Effector memory CD4-positive, alpha-beta T cell (primary cell): ENCODE results near the gene MGMT.
"Not testable (repeated sequence)": the region's sequence is repeated elsewhere in the genome, so short reads cannot be mapped to it uniquely, and the experiment has no call there.

ENCODE experiments used
- DNase-seq, 3 donors: peaks; one replicate each; pipeline ENCODE4 v3.0.0-alpha.2; 2020
- H3K27ac ChIP-seq: 2 replicates; pipeline ENCODE4 v1.7.0; 2013; ENCODE audit warnings: mild to moderate bottlenecking, low read length, moderate library complexity; ENCODE audit not compliant: insufficient read depth, poor library complexity, severe bottlenecking
- H3K27me3 ChIP-seq: replicated peaks from 2 replicates; pipeline ENCODE4 v1.7.0; 2013; ENCODE audit warnings: mild to moderate bottlenecking, low read length; ENCODE audit not compliant: insufficient read depth, control insufficient read depth, poor library complexity, severe bottlenecking
- H3K36me3 ChIP-seq: 2 replicates; pipeline ENCODE4 v1.7.0; 2013; ENCODE audit warnings: mild to moderate bottlenecking, low read length, moderate library complexity; ENCODE audit not compliant: control insufficient read depth, insufficient read depth
- H3K4me1 ChIP-seq: 2 replicates; pipeline ENCODE4 v1.7.0; 2013; ENCODE audit warnings: low read length, mild to moderate bottlenecking; ENCODE audit not compliant: control insufficient read depth, insufficient read depth, poor library complexity, severe bottlenecking
- H3K4me3 ChIP-seq: 2 replicates; pipeline ENCODE4 v1.7.0; 2013; ENCODE audit warnings: low read length, low read depth, mild to moderate bottlenecking; ENCODE audit not compliant: insufficient read depth, poor library complexity, severe bottlenecking
- H3K9me3 ChIP-seq: 2 replicates; pipeline ENCODE4 v1.7.0; 2013; ENCODE audit warnings: mild to moderate bottlenecking, low read length, moderate library complexity; ENCODE audit not compliant: control insufficient read depth
- total RNA-seq, 3 donors: gene quantifications; one replicate each; lab custom pipeline; 2026; lab: John Stamatoyannopoulos, UW

The MGMT gene
- total RNA-seq, result 11.0 to 14.7 (median 14.1) reads per million in 3 donors

GRCh38 chr10:129466703-129467358, at the start of gene MGMT:
Gene MGMT, plus strand, starts transcription at chr10:129467241.
- Histone ChIP-seq H3K27me3 (no peaks in the 10 kb centered on the region), H3K4me3 (peak within 1 kb of the TSS; percentile 87), H3K9me3 (no peaks in the 10 kb centered on the region), H3K36me3 (peaks cover 4% of the 10 kb centered on the region), H3K27ac (peak within 1 kb of the TSS; percentile 71), H3K4me1 (peaks cover 11% of the 10 kb centered on the region)
- DNase-seq, result peak; percentile 96 to 97 (median 97)

GRCh38 chr10:129417870-129418269, 49.2 kb upstream of the MGMT start:
- Histone ChIP-seq H3K27me3 (no peaks in the 10 kb centered on the region), H3K9me3 (no peaks in the 10 kb centered on the region), H3K36me3 (no peaks in the 10 kb centered on the region), H3K27ac (no peak overlapping the region), H3K4me1 (no peaks in the 10 kb centered on the region), H3K4me3 (no peak overlapping the region)
- DNase-seq, result no peak

DNA sequence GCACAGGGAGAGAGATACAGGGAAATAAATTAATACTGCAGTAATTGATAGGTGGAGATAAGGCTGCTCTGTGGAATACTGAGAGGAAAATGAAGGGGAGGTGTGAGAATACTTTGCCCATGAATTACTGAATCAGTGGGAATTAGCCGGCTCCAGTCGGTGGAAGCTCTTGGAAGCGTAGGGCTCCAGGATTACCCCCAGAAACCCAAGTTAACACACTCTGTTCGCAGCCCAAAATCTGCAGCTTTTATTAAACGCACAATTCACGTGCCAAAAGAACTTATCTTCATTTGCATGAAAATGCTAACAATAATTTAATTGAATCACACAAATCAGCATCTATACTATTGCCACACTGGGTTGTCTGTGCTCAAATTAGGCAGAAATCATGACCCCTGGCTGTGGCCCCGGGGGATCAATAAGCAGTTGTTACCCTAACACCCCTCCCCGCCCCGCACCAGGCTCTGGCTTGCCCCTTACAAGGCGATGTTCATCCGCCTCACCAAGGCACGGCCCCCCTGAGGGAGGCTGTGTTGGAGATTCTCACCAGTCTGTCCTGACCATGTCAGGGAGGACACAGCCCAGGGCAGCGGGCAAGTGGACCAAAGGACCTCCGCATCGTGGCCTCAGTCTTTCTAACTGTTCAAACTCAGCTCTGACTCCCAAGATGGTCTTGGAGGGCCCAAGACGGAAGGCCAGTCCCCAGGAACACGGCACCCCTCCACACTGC, 48.4 kb upstream of the MGMT start:
- no peak for DNase-seq
- Histone ChIP-seq H3K9me3 (no peaks in the 10 kb centered on the region), H3K4me3 (no peak overlapping the region), H3K4me1 (no peaks in the 10 kb centered on the region), H3K27me3 (no peaks in the 10 kb centered on the region), H3K36me3 (no peaks in the 10 kb centered on the region), H3K27ac (no peak overlapping the region)

DNA sequence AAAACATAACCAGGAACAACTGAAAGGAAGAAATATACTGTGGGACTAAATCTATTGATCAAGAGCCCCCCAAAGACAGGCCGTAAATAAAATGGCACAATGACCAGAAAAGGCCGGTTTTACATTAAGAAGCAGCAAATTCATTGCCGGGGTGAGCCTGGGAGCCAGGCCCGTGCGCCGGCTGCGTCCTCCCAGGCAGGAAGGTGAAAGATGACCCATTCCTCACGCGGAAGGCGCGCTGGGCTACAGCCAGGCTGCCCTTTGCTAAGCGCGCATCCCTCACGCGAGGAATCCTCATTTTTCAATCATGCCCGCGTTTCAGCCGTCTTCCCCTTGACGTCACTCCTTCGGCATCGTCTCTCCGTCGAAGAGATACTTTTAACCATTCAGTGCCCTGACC, 47.6 kb upstream of the MGMT start:
- no peak overlapping the region for H3K27ac ChIP-seq
- H3K27me3 ChIP-seq, result no peaks in the 10 kb centered on the region
- H3K4me3 ChIP-seq, result no peak overlapping the region

DNA sequence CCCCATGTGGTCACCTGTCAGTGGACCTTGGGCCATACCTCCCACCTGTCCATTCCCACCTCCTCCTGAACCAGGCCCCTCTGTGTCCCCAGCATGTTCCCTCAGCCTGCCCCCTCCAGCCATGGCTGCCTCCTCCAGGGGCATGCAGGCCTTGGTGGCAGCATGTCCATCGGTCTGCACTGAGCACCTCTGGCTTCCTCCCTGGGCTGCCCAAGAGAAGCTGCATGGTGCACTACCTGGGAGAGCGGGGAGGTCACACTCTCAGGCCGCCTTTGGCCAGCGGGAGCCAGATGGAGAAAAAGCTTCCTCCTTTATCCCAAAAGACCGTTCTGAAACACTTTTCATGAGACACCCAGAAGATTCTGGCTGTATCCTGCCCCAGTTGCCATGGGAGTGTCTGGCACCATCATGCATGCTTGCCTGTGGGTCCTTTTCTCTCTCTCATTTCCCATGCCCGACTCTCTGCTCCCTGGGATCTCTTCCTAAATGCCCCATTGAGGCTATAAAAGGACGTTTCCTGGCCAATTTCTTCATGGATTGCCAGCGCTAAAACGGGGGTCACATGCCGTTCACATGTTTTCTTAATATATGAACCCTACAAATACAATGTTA, 45.5 kb upstream of the MGMT start:
- Histone ChIP-seq H3K4me3 (no peak overlapping the region), H3K36me3 (no peaks in the 10 kb centered on the region), H3K4me1 (no peaks in the 10 kb centered on the region), H3K27ac (no peak overlapping the region), H3K9me3 (no peaks in the 10 kb centered on the region), H3K27me3 (no peaks in the 10 kb centered on the region)
- DNase-seq, result no peak

More for the DNA sequence above, 47.6 kb upstream of the MGMT start:
- H3K9me3 ChIP-seq, result no peaks in the 10 kb centered on the region
- H3K4me1 ChIP-seq, result no peaks in the 10 kb centered on the region
- H3K36me3 ChIP-seq, result no peaks in the 10 kb centered on the region
- no peak for DNase-seq

- H3K27ac ChIP-seq, result no peak overlapping the region
- no peaks in the 10 kb centered on the region for H3K36me3 ChIP-seq
- DNase-seq, result no peak
- no peaks in the 10 kb centered on the region for H3K9me3 ChIP-seq
- H3K4me1 ChIP-seq, result no peaks in the 10 kb centered on the region
- no peak overlapping the region for H3K4me3 ChIP-seq
- H3K27me3 ChIP-seq, result no peaks in the 10 kb centered on the region
Measured at GRCh38 chr10:129424978-129425377, 42.1 kb upstream of the MGMT start.

DNA sequence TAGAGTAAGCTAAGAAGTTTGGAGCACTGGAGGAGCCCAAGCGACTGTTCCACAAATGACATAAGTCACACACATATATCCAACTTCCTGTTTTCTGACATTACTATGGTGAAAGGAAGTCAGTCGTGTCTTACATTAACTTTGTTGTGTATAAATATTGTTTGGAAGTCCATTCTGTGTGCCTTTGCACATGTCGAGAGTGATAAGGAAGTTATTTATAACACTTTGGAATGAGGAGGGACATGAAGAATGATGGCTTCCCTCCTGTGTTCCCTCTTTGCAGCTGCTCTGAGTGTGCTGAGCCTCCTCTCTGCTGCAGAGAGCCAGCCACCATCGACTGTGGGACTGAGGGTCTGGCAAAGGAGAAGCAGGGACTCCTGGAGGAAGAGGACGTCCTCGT, 40.4 kb upstream of the MGMT start:
- H3K27ac ChIP-seq, result no peak overlapping the region
- no peak overlapping the region for H3K4me3 ChIP-seq
- H3K4me1 ChIP-seq, result no peaks in the 10 kb centered on the region
- H3K36me3 ChIP-seq, result no peaks in the 10 kb centered on the region
- no peaks in the 10 kb centered on the region for H3K27me3 ChIP-seq
- DNase-seq, result no peak
- H3K9me3 ChIP-seq, result no peaks in the 10 kb centered on the region

GRCh38 chr10:129433266-129433665, 33.8 kb upstream of the MGMT start:
- Histone ChIP-seq H3K4me1 (no peaks in the 10 kb centered on the region), H3K27ac (no peak overlapping the region), H3K36me3 (no peaks in the 10 kb centered on the region), H3K4me3 (no peak overlapping the region), H3K9me3 (no peaks in the 10 kb centered on the region), H3K27me3 (no peaks in the 10 kb centered on the region)
- DNase-seq, result no peak

GRCh38 chr10:129435724-129436123, 31.3 kb upstream of the MGMT start:
- not testable (repeated sequence) for H3K4me3 ChIP-seq, H3K27me3 ChIP-seq, DNase-seq, H3K9me3 ChIP-seq, H3K27ac ChIP-seq, H3K4me1 ChIP-seq, H3K36me3 ChIP-seq

DNA sequence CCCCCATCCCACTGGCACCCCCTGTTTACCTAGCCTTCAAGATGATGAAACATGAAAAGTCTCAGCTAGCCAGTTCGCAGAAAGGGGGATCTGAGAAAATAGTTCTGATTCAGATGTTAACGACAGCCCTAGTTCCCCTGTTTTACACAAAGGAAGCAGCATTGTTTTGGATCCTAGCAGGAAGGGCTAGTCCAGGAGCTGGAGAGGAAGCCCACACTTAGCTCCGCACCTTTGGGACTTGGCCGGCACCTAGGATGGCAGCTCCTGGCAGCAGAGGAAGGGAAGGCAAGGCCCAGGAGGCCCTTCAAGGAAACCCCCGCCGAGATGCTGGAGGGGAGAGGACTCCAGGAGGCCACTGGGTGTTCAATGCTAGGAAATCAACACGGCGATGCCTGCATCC, 29.0 kb upstream of the MGMT start:
- H3K4me1 ChIP-seq, result no peaks in the 10 kb centered on the region
- no peak overlapping the region for H3K4me3 ChIP-seq
- no peak overlapping the region for H3K27ac ChIP-seq
- H3K27me3 ChIP-seq, result no peaks in the 10 kb centered on the region
- DNase-seq, result no peak
- H3K9me3 ChIP-seq, result no peaks in the 10 kb centered on the region
- H3K36me3 ChIP-seq, result no peaks in the 10 kb centered on the region
